RKO (cell line): Measurements from ENCODE around the gene UBR7.
"Not testable (repeated sequence)": the region's sequence is repeated elsewhere in the genome, so short reads cannot be mapped to it uniquely, and the experiment has no call there.

Source experiments
- DNase-seq: peaks from one replicate; pipeline ENCODE4 v3.0.0-alpha.2; 2016; ENCODE audit warnings: low spot score

The UBR7 gene, protein sequence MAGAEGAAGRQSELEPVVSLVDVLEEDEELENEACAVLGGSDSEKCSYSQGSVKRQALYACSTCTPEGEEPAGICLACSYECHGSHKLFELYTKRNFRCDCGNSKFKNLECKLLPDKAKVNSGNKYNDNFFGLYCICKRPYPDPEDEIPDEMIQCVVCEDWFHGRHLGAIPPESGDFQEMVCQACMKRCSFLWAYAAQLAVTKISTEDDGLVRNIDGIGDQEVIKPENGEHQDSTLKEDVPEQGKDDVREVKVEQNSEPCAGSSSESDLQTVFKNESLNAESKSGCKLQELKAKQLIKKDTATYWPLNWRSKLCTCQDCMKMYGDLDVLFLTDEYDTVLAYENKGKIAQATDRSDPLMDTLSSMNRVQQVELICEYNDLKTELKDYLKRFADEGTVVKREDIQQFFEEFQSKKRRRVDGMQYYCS

DNA sequence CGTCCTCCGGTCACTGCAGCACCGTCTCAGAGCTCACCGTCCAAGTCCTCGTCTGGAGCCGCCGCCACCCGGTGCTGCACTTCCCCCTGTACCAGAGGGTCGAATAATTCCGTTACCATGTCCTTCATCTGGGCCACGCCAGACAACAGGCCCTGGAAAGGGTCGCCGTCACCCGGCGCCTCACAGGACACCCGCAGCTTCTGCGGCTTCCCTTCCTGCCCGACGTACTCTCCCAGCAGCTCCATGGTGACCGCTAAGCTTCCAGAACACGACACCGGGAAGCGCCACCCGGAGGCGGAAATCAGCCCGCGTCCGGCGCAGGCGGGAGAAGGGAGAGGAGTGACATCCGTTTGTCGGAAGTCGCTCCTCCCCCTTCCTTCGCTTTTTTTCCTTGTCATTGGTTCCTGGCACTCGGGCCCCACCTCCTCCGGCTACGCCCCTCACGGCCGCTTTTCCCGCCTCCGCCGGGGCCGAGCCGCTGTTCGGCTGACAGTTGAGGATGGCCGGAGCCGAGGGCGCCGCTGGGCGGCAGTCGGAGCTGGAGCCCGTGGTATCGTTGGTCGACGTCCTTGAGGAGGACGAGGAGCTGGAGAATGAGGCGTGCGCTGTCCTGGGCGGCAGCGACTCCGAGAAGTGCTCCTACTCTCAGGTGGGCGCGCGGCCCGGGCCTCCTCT is at the start of gene UBR7, which contains the start of gene GON7:
Gene UBR7 (plus strand): TSS at position 464 of the 675 bp plus-strand sequence. CDS start 36 bp downstream, at position 500.
Gene GON7 (minus strand): TSS at position 273 of the 675 bp plus-strand sequence. CDS start 28 bp downstream, at position 245.
- peak; percentile 98 for DNase-seq

DNA sequence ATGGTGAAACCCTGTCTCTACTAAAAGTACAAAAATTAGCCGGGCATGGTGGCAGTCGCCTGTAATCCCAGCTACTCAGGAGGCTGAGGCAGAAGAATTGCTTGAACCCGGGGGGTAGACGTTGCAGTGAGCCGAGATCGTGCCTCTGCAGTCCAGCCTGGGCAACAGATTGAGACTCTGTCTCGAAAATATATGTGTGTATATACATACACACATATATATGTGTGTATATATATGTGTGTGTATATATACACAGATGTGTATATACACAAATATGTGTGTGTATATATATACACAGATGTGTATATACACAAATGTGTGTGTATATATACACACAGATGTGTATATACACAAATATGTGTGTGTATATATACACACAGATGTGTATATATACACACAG is 48.7 kb upstream of the UBR7 start:
- not testable (repeated sequence) for DNase-seq

DNA sequence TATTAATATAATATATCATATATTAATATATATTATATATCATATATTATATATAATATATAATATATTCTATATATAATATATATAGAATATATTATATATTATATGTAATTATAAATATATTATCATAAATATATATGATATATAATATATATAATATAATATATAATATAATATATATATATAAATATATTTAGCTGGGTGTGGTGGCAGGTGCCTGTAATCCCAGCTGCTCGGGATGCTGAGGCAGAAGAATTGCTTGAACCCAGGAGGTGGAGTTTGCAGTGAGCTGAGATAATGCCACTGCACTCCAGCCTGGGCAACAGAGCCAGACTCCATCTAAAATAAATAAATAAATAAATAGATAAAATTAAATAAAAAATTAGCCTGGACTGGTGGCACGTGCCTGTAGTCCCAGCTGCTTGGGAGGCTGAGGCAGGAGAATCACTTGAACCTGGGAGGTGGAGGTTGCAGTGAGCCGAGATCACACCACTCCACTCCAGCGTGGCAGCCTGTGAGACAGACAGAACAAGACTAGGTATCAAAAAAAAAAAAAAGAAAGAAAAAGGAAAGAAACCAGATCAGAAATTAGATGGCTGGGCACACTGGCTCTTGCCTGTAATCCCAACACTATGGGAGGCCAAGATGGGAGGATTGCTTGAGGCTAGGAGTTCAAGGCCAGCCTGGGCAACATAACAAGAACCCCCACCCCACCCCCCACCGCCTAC is 47.3 kb upstream of the UBR7 start:
- DNase-seq: not testable (repeated sequence)

DNA sequence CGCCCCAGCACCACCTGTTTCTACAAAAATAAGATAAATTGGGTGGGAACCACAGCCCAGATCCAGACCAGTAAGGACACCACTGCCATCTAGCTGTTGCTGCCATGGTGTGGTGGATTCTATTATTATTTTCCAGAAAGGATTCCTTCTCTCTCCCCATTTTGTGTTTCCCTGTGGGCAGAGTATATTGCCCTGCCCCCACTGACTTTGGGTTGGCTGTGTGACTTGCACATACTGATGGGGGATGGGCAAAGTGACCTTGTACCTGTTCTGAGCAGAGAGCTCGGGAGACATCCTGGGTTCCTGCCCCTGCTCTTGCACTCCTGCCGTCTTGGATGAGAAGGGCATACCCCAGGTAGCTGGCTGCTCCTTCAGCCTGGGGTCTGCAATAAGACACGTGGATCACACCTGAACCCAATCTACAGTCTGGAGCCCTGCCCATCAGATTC is 46.7 kb upstream of the UBR7 start:
- peak; percentile 62 for DNase-seq

- DNase-seq: no peak
These were observed 45.6 kb upstream of the UBR7 start for GRCh38 chr14:93161411-93161940.

GRCh38 chr14:93163564-93163963 is 43.5 kb upstream of the UBR7 start:
- DNase-seq: peak; percentile 40

DNA sequence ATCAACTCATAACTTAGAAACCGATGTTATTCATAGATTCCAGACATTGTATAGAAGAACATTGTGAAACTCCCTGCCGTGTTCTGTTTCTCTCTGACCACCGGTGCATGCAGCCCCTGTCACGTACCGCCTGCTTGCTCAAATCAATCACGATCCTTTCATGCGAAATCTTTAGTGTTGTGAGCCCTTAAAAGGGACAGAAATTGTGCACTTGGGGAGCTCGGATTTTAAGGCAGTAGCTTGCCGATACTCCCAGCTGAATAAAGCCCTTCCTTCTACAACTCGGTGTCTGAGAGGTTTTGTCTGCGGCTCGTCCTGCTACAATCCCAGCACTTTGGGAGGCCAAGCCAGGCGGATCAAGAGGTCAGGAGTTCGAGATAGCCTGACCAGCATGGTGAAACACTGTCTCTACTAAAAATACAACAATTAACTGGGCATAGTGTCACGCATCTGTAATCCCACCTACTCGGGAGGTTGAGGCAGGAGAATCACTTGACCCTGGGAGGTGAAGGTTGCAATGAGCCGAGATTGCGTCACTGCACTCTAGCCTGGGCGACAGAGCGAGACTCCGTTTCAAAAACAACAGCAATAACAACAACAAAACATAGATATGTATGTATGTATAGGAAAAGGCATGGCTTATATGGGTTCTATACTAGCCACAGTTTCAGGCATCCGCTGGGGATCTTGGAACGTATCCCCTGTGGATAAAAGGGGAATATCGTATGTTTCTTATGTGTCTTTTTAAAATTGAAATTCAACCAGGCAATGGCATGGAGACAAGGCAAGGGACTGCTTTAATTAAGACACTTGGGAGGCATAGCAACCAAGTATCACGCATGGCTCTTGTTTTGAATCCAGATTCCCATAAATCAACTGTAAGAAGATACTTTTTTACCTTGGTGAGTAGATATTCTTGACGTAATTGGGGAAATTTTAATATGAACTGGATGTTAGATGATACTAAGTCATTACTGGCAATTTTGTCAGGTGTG is 41.5 kb upstream of the UBR7 start:
- not testable (repeated sequence) for DNase-seq

DNA sequence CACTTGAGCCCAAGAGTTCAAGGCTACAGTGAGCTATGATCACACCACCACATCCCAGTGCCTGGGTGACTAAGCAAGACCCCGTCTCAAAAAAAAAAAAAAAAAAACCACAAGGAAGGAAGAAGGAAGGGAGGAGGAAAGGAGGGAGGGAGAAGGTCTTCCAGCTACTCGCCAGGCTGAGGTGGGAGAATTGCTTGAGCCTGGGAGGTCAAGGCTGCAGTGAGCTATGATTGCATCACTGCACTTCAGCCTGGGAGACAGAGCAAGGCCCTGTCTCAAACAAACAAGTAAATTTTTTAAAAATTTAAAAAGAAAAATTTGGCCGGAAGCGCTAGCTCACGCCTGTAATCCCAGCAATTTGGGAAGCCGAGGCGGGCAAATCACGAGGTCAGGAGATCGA is 38.4 kb upstream of the UBR7 start:
- not testable (repeated sequence) for DNase-seq

DNA sequence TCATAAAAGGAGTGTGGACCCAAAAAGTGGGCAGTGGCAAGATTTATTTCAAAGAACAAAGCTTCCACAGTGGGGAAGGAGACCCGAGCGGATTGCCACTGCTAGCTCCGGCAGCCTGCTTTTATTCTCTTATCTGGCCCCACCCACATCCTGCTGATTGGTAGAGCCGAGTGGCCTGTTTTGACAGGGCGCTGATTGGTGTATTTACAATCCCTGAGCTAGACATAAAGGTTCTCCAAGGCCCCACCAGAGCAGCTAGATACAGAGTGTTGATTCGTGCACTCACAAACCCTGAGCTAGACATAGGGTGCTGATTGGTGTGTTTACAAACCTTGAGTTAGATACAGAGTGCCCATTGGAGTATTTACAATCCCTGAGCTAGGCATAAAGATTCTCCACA is 37.4 kb upstream of the UBR7 start:
- DNase-seq: not testable (repeated sequence)

DNA sequence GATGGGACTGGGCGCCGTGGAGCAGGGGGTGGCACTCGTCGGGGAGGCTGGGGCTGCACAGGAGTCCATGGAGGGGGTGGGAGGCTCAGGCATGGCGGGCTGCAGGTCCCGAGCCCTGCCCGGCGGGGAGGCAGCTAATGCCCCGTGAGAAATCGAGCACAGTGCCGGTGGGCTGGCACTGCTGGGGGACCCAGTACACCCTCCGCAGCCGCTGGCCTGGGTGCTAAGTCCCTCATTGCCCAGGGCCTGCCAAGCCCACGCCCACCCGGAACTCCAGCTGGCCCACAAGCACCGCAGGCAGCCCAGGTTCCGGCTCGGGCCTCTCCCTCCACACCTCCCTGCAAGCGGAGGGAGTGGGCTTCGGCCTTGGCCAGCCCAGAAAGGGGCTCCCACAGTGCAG is 36.9 kb upstream of the UBR7 start:
- DNase-seq: not testable (repeated sequence)

DNA sequence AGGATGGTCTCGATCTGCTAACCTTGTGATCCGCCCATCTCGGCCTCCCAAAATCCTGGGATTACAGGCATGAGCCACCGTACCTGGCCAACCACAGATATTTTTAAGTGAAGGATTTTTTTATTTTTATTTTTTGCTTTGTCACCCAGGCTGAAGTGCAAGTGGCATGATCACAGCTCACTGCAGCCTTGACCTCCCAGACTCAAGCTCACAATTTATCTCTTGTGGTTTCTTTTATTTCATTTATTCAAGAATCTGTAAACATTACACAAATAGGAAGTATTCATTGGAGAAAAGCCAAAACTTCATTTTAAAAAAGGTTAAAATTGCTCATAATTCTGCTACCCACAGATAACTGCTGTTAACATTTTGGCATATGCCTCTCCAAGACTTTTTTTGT is 35.7 kb upstream of the UBR7 start:
- DNase-seq: no peak

GRCh38 chr14:93173943-93174395 is 33.1 kb upstream of the UBR7 start:
- DNase-seq: no peak

- DNase-seq: not testable (repeated sequence)
These were observed 32.3 kb upstream of the UBR7 start for GRCh38 chr14:93174731-93175130.

DNA sequence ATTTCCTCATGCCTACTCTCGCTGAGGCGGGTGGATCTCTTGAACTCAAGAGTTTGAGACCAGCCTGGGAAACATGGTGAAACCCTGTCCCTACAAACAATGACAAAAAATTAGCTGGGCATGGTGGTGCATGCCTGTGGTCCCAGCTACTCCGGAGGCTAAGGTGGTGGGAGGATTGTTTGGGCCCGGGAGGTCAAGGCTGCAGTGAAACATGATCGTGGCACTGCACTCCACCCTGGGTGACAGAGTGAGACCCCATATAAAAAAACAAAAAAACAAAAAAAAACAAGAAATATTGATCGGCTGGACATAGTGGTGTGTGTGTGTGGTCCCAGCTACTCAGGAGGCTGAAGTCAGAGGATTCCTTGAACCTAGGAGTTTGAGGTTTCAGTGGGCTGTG is 31.6 kb upstream of the UBR7 start:
- no peak for DNase-seq

DNA sequence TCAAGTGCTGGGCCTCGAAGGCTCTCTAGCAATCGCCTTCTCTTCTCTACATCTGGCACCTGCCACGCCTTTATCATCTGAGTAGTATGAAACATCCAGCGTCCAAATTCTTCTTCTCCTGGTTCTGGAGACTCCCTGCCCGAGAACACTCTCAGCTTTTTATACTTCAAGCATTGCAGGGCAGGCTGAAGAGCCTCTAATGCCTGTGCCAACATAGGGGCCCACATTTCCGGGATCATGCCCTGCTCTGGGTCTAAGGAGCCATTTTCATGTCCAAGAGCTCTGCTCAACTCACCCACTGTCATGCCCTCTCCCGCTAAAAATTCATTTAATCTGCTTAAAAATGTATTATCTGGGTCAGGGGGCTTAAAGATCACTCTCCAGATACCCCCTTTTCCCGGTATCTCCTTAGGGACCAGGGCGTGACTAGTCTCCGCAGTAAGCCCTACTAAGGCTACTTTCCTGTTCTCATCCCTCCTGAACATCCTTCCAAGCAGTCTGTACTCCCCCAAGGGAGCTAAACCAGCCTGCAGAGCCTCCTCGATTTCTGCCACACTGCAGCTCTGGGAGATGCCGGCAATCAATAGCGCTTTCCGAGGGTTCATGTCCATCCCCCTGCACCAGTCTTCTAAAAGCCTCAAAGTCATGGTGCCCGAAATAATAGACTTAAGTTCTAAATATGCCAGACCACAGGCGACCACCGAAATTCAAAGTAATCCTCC is 23.3 kb upstream of the UBR7 start:
- DNase-seq: no peak

DNA sequence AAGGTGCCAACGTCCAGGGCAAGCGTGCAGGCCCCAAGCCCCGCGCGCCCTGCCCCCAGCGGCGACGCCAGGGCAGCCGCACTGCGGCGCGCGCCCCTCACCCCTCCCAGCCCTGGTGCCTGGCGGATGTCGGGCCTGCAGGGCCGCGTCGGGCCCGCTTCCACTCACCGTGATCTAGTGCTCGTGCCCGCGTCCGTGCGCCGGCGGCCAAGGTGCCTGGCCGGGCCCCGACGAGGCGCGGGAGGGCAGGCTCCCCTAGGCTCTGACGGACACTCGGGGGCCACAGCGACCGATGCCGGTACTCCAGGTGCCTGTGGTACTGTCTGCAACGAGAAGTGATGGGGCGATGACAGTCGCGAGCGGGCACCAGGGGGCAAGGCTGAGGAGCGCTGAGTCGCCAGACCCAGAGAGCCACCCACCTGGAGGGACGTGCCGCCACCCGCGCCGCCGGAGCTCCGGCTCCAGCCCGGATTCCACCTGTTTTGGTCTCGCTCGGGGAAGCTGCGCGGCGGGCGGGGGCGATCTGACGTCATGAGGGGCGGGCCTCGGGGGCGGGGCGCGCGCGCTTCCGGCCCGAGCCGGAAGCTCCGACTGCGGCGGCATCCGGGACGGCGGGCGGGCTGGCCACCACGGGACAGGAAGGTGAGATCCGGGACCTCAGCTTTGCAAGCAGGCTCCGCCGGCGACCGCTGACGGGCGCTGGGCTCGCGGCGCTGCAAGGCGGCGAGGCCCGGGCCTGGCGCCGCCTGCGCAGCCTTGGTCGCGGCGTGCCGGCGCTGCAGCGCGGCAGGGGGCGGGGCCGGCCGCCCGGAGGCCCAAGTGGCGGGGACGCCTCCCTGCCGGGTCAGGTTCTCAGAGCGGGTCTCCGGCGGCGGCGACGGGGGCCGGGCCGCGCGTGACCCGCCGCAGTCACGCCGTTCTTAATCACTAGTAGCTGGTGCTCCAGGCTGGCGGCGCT is 22.4 kb upstream of the UBR7 start, which contains the start of the genes LYSET and MOAP1:
Gene LYSET (plus strand): TSS at position 927 of the 958 bp plus-strand sequence. CDS start 89 bp downstream, outside the sequence.
Gene MOAP1 (minus strand): TSS at position 507 of the 958 bp plus-strand sequence. CDS start 655 bp downstream, outside the sequence.
- peak; percentile 88 for DNase-seq

GRCh38 chr14:93185349-93185720 is 21.7 kb upstream of the UBR7 start:
- no peak for DNase-seq

- no peak for DNase-seq
These were observed 20.6 kb upstream of the UBR7 start for GRCh38 chr14:93186466-93186865.

GRCh38 chr14:93186956-93187355 is 20.1 kb upstream of the UBR7 start:
- DNase-seq: no peak
